Colonic mucosa (tissue), 4 donors: ENCODE data around the gene ARR3. TPM values are rescaled to one million over a fixed set of nuclear protein-coding genes. Genes with fewer than 3 reads are reported as not detected.
"Not testable (repeated sequence)": the region's sequence is repeated elsewhere in the genome, so short reads cannot be mapped to it uniquely, and the experiment has no call there.

Experiments used
- DNase-seq: peaks from one replicate; pipeline ENCODE4 v3.0.0-alpha.2; 2020
- H3K27ac ChIP-seq: fragments of 200-600 bp; one replicate; pipeline ENCODE4 v1.8.0; 2021
- H3K27me3 ChIP-seq: fragments of 200-600 bp; one replicate; pipeline ENCODE4 v1.8.0; 2021
- H3K36me3 ChIP-seq: fragments of 200-600 bp; one replicate; pipeline ENCODE4 v1.8.0; 2021
- H3K4me1 ChIP-seq: fragments of 200-600 bp; one replicate; pipeline ENCODE4 v1.8.0; 2021; ENCODE audit warnings: mild to moderate bottlenecking
- H3K4me3 ChIP-seq: fragments of 200-600 bp; one replicate; pipeline ENCODE4 v1.8.0; 2021
- H3K9ac ChIP-seq, 2 donors: one replicate each; pipeline ENCODE4 v1.7.0; 2013; ENCODE audit warnings: control low read depth in 2 of 2, low read depth in 2 of 2, low read length in 2 of 2
- H3K9me3 ChIP-seq: fragments of 200-600 bp; one replicate; pipeline ENCODE4 v1.8.0; 2021
- CTCF ChIP-seq: fragments of 200-600 bp; IDR thresholded peaks from one replicate; pipeline ENCODE4 v1.8.0; 2022; ENCODE audit warnings: antibody characterized with exemption, mild to moderate bottlenecking
- intact Hi-C: fragments of 100-400 bp; cut with DNase I; formaldehyde crosslinking; loops from one replicate; pipeline ENCODE4 v1.14.1; 2022
- total RNA-seq, 2 donors: library from RNA; stranded (reverse); fragmentation: NEBNext Ultra II Directional in 1 of 2; extraction: Animal tissue kit (Norgen Biotek cat#: 25700) in 1 of 2; gene quantifications; one replicate each; pipeline ENCODE4 v1.2.1, GENCODE V29; 2021
- donor health status: healthy.
- donor health status: DM: no; HTN: no; CAD: no.
- donor health status: DM: no; HTN: no; CAD: no.

Gene ARR3
- total RNA-seq, 2 donors from 2014 or later, result not detected

- Histone ChIP-seq H3K36me3 (no peaks in the 10 kb centered on the region), H3K4me1 (no peaks in the 10 kb centered on the region), H3K27me3 (no peaks in the 10 kb centered on the region), H3K9me3 (no peaks in the 10 kb centered on the region), H3K27ac (no peak within 1 kb of the TSS), H3K9ac (no peak within 1 kb of the TSS), H3K4me3 (no peak within 1 kb of the TSS)
- TF ChIP-seq CTCF, result no peak
- intact Hi-C loops, result no loop called here
- DNase-seq, result no peak
These were observed 33.8 kb upstream of the ARR3 start, which contains the start of gene AWAT1 for GRCh38 chrX:70234355-70234754. TSS of gene AWAT1 (plus strand) at chrX:70234655. CDS start at chrX:70234696, 41 bp downstream.

GRCh38 chrX:70240751-70241150 is 27.4 kb upstream of the ARR3 start:
- no peaks in the 10 kb centered on the region for H3K27me3 ChIP-seq
- no peak overlapping the region for H3K9ac ChIP-seq
- H3K4me3 ChIP-seq, result no peak overlapping the region
- no peak for DNase-seq
- H3K4me1 ChIP-seq, result no peaks in the 10 kb centered on the region
- no peak overlapping the region for H3K27ac ChIP-seq
- TF ChIP-seq CTCF, result no peak
- intact Hi-C loops, result no loop called here
- no peaks in the 10 kb centered on the region for H3K9me3 ChIP-seq
- no peaks in the 10 kb centered on the region for H3K36me3 ChIP-seq

GRCh38 chrX:70241501-70241900 is 26.6 kb upstream of the ARR3 start:
- DNase-seq, result no peak
- Histone ChIP-seq H3K9ac (no peak overlapping the region), H3K4me3 (no peak overlapping the region), H3K27ac (no peak overlapping the region), H3K27me3 (no peaks in the 10 kb centered on the region), H3K36me3 (no peaks in the 10 kb centered on the region), H3K9me3 (no peaks in the 10 kb centered on the region), H3K4me1 (no peaks in the 10 kb centered on the region)
- TF ChIP-seq CTCF, result no peak
- intact Hi-C loops, result no loop called here

GRCh38 chrX:70243601-70244000 is 24.5 kb upstream of the ARR3 start:
- H3K9me3 ChIP-seq, H3K9ac ChIP-seq, intact Hi-C loops, H3K36me3 ChIP-seq, H3K27me3 ChIP-seq, DNase-seq, H3K27ac ChIP-seq, H3K4me3 ChIP-seq, H3K4me1 ChIP-seq: not testable (repeated sequence)

GRCh38 chrX:70244881-70245280 is 23.3 kb upstream of the ARR3 start:
- Histone ChIP-seq H3K4me3 (no peak overlapping the region), H3K36me3 (no peaks in the 10 kb centered on the region), H3K4me1 (no peaks in the 10 kb centered on the region), H3K9ac (no peak overlapping the region), H3K27me3 (no peaks in the 10 kb centered on the region), H3K9me3 (no peaks in the 10 kb centered on the region), H3K27ac (no peak overlapping the region)
- TF ChIP-seq CTCF, result no peak
- intact Hi-C loops, result no loop called here
- no peak for DNase-seq

- no peak overlapping the region for H3K27ac ChIP-seq
- intact Hi-C loops, result no loop called here
These were observed 20.9 kb upstream of the ARR3 start for GRCh38 chrX:70247252-70247651.

More at GRCh38 chrX:70247252-70247651, 20.9 kb upstream of the ARR3 start:
- no peak overlapping the region for H3K9ac ChIP-seq
- no peaks in the 10 kb centered on the region for H3K36me3 ChIP-seq
- TF ChIP-seq CTCF, result no peak
- H3K27me3 ChIP-seq, result no peaks in the 10 kb centered on the region
- no peak overlapping the region for H3K4me3 ChIP-seq
- H3K9me3 ChIP-seq, result no peaks in the 10 kb centered on the region
- no peak for DNase-seq
- H3K4me1 ChIP-seq, result no peaks in the 10 kb centered on the region
